ENCODE data around the gene NCBP1.

The NCBP1 gene

DNA sequence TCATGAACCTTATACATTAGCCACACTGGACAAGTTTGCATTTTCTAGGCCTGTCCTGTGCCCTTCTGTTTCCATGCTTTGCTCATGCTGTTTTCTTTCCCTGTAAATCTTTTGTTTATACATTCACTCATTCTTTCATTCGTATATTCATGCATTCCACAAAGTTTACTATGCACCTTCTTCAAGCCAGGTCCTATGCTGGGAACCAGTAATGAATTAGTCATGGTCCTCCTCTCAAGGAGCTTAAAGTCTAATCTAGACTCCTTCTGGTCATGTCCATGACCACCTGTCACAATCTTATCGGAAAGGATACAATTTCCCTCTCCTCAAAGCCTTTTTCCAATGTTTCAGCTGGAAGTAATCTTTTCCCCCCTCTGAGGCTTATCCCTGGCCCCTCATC, 72.6 kb downstream of the NCBP1 start:
- DNase-seq (ENCODE audit: insufficient read length, low spot score): no peak
- no peak for FAIRE-seq

DNA sequence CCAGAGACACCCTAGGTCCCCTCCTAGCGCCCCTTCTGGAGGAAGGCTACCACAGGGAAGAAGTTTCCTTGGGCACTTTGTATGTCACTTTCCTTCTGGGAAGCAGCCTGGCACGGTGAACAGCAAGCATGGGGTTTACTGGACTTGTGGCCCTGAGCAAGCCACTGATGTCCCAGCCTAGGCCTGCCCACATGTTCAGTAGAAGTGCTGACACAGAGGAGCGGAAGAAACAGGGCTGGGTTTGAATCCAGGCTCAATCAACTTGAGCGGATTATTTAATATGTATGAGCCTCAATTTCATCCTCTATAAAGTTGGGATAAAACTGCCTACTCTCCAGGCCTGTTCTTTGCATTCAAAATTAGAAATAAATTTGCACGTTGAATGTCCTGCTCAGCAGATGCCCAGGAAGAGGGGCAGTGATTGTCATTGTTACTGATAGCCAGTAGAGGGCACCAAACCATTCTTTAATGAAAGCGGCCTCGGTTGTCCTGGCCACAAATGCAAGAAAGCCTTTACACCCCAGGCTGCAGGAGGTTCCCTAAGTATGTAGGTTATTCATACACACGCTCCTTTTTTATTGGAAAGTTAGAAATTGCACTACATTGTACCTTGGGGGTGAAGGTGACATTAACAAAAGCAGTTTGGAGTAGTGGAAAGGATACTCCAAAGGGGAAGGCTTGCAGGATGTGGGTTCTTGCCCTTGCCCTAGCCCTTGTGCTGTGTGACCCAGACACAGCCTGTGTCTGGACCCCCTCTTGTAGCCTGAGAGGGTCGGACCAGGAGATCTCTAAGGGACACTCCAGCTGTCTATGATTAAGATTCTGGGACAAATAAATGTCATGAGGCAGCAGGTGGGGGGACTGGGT, 77.0 kb downstream of the NCBP1 start:
- DNase-seq (ENCODE audit: insufficient read length, low spot score) (peak; percentile 52), FAIRE-seq (peak; percentile 82)

GRCh38 chr9:97711223-97711626, 77.6 kb downstream of the NCBP1 start:
- FAIRE-seq (no peak), DNase-seq (ENCODE audit: insufficient read length, low spot score) (no peak)

DNA sequence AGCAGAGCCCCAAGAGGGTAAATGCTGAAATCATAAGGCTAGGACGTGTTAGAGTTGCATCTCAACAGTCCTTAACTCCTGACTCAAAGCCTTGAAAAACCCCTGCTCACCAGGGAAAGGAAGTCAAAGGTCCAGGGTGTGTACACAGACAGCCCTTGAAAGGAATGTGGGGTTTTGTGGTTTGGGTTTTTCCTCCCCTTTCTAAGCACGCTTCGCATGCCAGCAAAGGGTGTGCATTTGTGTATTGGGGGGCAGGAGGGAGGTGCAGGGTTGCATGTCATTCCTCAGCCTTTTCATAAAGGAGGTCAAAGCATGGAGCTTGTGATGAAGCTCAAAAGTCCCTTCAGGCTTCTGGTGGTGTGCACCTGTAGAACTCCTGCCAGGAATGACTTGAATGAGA, 80.8 kb downstream of the NCBP1 start:
- no peak for DNase-seq (ENCODE audit: insufficient read length, low spot score)
- FAIRE-seq: no peak

DNA sequence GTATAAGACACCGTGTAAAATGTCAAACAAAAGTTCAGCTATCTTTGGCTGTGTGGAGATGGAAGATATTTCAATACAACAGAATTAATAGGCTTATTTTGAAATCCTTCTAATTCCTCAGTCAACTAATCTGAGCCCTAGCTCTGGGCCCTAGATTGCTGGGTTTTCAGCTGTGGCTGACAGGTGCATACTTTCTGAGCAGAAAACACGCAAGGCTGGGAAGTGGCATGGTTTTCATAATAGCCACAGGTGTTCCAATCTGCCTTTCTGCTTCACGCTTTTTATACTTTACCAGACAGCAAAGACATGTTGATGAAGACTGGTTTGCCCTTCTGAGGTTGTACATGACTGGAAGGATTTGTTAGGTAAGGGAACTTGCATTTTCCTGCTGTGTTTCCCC, 84.2 kb downstream of the NCBP1 start:
- DNase-seq (ENCODE audit: insufficient read length, low spot score): no peak
- FAIRE-seq: no peak

DNA sequence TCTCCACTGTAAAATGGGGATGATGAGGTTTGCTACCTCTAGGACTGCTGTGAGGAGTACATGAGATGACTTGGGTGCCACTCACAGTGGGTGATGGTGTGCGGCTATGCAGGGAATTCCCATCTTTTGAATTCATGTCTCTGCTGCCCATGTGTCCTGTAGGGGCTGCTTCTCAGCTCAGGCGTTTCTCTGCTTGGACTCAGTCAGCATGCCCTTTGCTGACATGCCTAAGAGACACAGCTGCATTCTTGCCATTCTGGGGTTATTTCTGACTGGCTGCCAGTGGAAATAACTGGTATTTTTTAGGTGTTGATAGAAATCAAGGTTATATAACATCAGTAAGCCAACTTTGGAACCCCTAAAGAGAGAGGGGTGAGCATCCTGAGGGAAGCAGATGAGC, 87.8 kb downstream of the NCBP1 start:
- no peak for DNase-seq (ENCODE audit: insufficient read length, low spot score)
- FAIRE-seq: no peak

DNA sequence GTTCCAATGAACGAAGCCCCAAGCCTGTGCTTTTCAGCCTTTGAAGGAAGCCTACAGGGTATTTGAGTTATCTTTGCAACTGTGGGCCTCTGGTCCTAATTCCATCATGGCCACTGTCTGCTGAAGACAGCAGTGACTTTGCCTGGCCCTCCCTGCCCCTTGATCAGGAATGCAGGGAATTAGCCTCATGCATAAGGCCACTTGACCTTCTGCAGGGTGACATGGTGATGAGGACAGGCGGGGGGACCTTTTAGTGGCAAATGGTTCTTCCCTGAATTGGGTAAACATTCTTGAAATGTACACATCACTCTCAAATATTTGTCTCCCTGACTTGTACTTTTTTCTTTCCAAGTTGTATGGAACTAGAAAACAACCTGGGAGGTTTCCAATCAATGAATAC, 88.7 kb downstream of the NCBP1 start:
- DNase-seq (ENCODE audit: insufficient read length, low spot score) (no peak), FAIRE-seq (no peak)
